ENCODE measurements around the gene GMDS.

DNA sequence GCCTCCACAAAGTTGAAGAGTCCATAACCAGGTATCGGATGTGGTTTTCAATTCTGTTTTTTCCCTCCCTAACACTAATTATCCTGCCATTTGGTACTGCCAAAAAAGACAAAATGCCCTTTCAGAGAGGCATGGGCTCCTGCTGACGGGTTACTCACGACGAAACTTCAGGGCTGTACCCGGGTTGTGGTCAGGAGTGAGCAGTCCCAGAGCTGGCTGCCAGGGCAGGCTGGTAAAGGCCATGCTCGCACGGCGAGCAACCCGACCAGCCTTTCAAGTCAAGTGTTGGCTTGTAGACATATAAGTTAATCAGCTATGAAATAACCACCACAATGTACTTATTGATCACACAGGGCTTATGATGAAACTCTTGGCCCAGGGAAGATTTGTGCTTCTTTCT, 483.2 kb downstream of the GMDS start:
- TF ChIP-seq, protein P1, sequence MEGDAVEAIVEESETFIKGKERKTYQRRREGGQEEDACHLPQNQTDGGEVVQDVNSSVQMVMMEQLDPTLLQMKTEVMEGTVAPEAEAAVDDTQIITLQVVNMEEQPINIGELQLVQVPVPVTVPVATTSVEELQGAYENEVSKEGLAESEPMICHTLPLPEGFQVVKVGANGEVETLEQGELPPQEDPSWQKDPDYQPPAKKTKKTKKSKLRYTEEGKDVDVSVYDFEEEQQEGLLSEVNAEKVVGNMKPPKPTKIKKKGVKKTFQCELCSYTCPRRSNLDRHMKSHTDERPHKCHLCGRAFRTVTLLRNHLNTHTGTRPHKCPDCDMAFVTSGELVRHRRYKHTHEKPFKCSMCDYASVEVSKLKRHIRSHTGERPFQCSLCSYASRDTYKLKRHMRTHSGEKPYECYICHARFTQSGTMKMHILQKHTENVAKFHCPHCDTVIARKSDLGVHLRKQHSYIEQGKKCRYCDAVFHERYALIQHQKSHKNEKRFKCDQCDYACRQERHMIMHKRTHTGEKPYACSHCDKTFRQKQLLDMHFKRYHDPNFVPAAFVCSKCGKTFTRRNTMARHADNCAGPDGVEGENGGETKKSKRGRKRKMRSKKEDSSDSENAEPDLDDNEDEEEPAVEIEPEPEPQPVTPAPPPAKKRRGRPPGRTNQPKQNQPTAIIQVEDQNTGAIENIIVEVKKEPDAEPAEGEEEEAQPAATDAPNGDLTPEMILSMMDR (IDR thresholded peaks at IDR 0.05) = no peak
- TF ChIP-seq POLR2A (IDR thresholded peaks at IDR 0.05) = no peak

Data from Peyer's patch (tissue), 4 donors.